ENCODE data around the gene TRPC5OS. TPM values are rescaled to one million over a fixed set of nuclear protein-coding genes. Genes with fewer than 3 reads are reported as not detected.

TRPC5OS gene
- total RNA-seq, 1 experiment from 2014 or later = not detected

DNA sequence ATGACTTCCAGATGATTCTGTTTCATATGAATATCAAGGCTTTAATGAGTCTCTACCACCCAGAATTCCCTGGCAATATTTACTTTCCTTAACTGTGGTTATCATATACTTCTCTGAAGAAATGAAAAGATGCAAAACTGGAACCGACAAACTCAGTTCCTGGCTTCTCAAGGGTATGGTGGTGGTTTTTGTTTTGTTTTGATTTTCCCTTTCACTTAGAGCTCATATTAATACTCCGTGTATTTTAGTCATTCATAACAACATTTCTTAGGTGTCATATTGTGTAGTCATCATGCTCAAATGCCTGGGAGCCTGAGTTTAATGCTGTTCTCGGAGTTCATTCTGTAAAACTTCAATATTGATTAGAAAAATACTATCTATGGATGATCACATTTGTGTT lies 665 bp downstream of the TRPC5OS start:
- ChIA-PET POLR2A (ENCODE audit: unreplicated experiment) (no interaction called here), CTCF (no interaction called here)
- no peak overlapping the region for H3K9ac ChIP-seq (ENCODE audit: low read length)
- no TSS peak for BruUV-seq (replicated peaks)
- H3K4me3 ChIP-seq (ENCODE audit: low read length) = no peak overlapping the region
- H3K9me3 ChIP-seq (ENCODE audit: low read length) = no peaks in the 10 kb centered on the region
- H2AFZ ChIP-seq (ENCODE audit: low read length) = no peak overlapping the region
- TF ChIP-seq EZH2phosphoT487 (IDR thresholded peaks at IDR 0.05; ENCODE audit: borderline replicate concordance, low read length) (no peak), EZH2 (IDR thresholded peaks at IDR 0.05; ENCODE audit: low read length, unreplicated experiment) (no peak), CTCF (conservative IDR thresholded peaks at IDR 0.05; ENCODE audit: low read depth, low read length) (no peak)
- H3F3A ChIP-seq (ENCODE audit: low read length, unreplicated experiment) = no peaks in the 10 kb centered on the region
- H3K79me2 ChIP-seq (ENCODE audit: low read length) = no peaks in the 10 kb centered on the region
- H3K9me2 ChIP-seq (replicated peaks; ENCODE audit: low read length) = no peaks in the 10 kb centered on the region
- DNase-seq (no peak), ATAC-seq (no peak)
- H3K27me3 ChIP-seq (ENCODE audit: low read length) = no peaks in the 10 kb centered on the region
- intact Hi-C loops (cut with micrococcal nuclease) = no loop called here
- H3K4me1 ChIP-seq (ENCODE audit: insufficient read depth, low read length) = no peaks in the 10 kb centered on the region
- no peak overlapping the region for H3K27ac ChIP-seq (ENCODE audit: low read length)
- no peaks in the 10 kb centered on the region for H4K20me1 ChIP-seq (ENCODE audit: low read length)
- H3K4me2 ChIP-seq (ENCODE audit: low read length) = no peak overlapping the region
- no peaks in the 10 kb centered on the region for H3K36me3 ChIP-seq (ENCODE audit: low read depth, low read length)

DNA sequence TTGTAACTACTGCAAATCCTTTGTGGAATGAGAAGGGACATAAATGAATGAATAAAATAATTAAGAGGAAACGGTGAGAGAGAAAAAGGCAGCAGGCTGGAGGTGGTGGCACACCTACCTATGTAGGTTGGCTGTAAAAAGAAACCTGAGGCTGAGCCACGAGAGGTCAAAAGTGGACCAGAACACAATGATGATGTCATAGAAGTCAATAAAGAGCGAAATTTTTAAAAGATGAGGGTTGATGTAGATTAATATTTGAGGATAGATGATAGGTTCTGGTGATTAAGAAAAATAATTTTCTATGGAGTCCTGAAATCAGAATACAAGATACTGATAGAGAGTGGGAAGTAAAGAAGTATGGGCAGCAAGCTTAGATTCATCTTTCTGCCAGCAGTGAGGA lies 1.7 kb downstream of the TRPC5OS start:
- no peaks in the 10 kb centered on the region for H3K4me1 ChIP-seq (ENCODE audit: insufficient read depth, low read length)
- H3K36me3 ChIP-seq (ENCODE audit: low read depth, low read length) = no peaks in the 10 kb centered on the region
- no peaks in the 10 kb centered on the region for H3K9me2 ChIP-seq (replicated peaks; ENCODE audit: low read length)
- ChIA-PET POLR2A (ENCODE audit: unreplicated experiment) (no interaction called here), CTCF (no interaction called here)
- no peak overlapping the region for H3K4me3 ChIP-seq (ENCODE audit: low read length)
- BruUV-seq (replicated peaks) = no TSS peak
- H4K20me1 ChIP-seq (ENCODE audit: low read length) = no peaks in the 10 kb centered on the region
- DNase-seq (no peak), ATAC-seq (no peak)
- TF ChIP-seq CTCF (conservative IDR thresholded peaks at IDR 0.05; ENCODE audit: low read depth, low read length) = no peak
- no peak for TF ChIP-seq EZH2phosphoT487 (IDR thresholded peaks at IDR 0.05; ENCODE audit: borderline replicate concordance, low read length)
- no peak for TF ChIP-seq EZH2 (IDR thresholded peaks at IDR 0.05; ENCODE audit: low read length, unreplicated experiment)
- no peaks in the 10 kb centered on the region for H3F3A ChIP-seq (ENCODE audit: low read length, unreplicated experiment)
- H3K79me2 ChIP-seq (ENCODE audit: low read length) = no peaks in the 10 kb centered on the region
- no peak overlapping the region for H3K4me2 ChIP-seq (ENCODE audit: low read length)
- no peak overlapping the region for H3K9ac ChIP-seq (ENCODE audit: low read length)
- H3K27ac ChIP-seq (ENCODE audit: low read length) = no peak overlapping the region
- H3K9me3 ChIP-seq (ENCODE audit: low read length) = no peaks in the 10 kb centered on the region
- H2AFZ ChIP-seq (ENCODE audit: low read length) = no peak overlapping the region
- H3K27me3 ChIP-seq (ENCODE audit: low read length) = no peaks in the 10 kb centered on the region
- intact Hi-C loops (cut with micrococcal nuclease) = no loop called here

DNA sequence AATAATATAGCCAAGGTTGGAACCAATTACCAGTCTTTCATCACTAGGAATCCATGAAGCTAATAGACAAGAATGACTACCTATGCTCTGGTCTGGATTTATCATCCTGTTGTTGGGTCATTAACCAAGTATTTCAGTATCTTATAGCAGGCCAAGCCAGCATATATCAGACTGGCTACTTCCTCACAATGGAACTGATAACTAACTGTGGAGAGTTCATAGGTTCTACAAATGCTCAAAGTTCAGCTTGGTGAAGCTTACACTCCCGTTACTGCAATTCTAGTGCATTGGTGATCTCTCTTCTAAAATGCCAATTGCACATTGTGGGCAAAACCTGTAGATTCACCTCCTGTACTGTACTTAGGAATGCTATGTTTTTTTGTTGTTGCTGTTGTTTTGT lies 4.8 kb downstream of the TRPC5OS start:
- CTCF ChIA-PET = no interaction called here
- Histone ChIP-seq H3K79me2 (ENCODE audit: low read length) (no peaks in the 10 kb centered on the region), H3K4me1 (ENCODE audit: insufficient read depth, low read length) (no peaks in the 10 kb centered on the region), H3F3A (ENCODE audit: low read length, unreplicated experiment) (no peaks in the 10 kb centered on the region), H4K20me1 (ENCODE audit: low read length) (no peaks in the 10 kb centered on the region), H3K27me3 (ENCODE audit: low read length) (no peaks in the 10 kb centered on the region), H3K9me3 (ENCODE audit: low read length) (no peaks in the 10 kb centered on the region), H3K4me2 (ENCODE audit: low read length) (no peak overlapping the region), H3K4me3 (ENCODE audit: low read length) (no peak overlapping the region), H3K27ac (ENCODE audit: low read length) (no peak overlapping the region), H3K36me3 (ENCODE audit: low read depth, low read length) (no peaks in the 10 kb centered on the region), H3K9me2 (replicated peaks; ENCODE audit: low read length) (no peaks in the 10 kb centered on the region), H2AFZ (ENCODE audit: low read length) (no peak overlapping the region), H3K9ac (ENCODE audit: low read length) (no peak overlapping the region)
- no TSS peak for BruUV-seq (replicated peaks)
- intact Hi-C loops (cut with micrococcal nuclease) = no loop called here
- TF ChIP-seq EZH2phosphoT487 (IDR thresholded peaks at IDR 0.05; ENCODE audit: borderline replicate concordance, low read length) = no peak
- TF ChIP-seq EZH2 (IDR thresholded peaks at IDR 0.05; ENCODE audit: low read length, unreplicated experiment) = no peak
- no peak for TF ChIP-seq CTCF (conservative IDR thresholded peaks at IDR 0.05; ENCODE audit: low read depth, low read length)
- POLR2A ChIA-PET (ENCODE audit: unreplicated experiment) = no interaction called here
- no peak for ATAC-seq
- no peak for DNase-seq

All from PC-3 (cell line).